Measurements from ENCODE around the gene ARHGEF38.

The ARHGEF38 gene

GRCh38 chr4:105698607-105699006 lies 146.2 kb downstream of the ARHGEF38 start:
- no peak overlapping the region for H3K27ac ChIP-seq
- no peak for TF ChIP-seq CTCF (conservative IDR thresholded peaks at IDR 0.05)
- TF ChIP-seq ZFX (IDR thresholded peaks at IDR 0.05): no peak

- TF ChIP-seq CTCF (conservative IDR thresholded peaks at IDR 0.05) (no peak), ZFX (IDR thresholded peaks at IDR 0.05) (no peak)
- peak overlapping the region; percentile 79 for H3K27ac ChIP-seq
Observed at GRCh38 chr4:105707782-105708180, 155.4 kb downstream of the ARHGEF38 start.

- TF ChIP-seq ZFX (IDR thresholded peaks at IDR 0.05) (peak; percentile 32; the same call in 1 of the 2 replicates), CTCF (conservative IDR thresholded peaks at IDR 0.05) (no peak)
- peak within 1 kb of the TSS; percentile 79 for H3K27ac ChIP-seq
Observed at GRCh38 chr4:105708181-105709080, 156.0 kb downstream of the ARHGEF38 start, which contains the start of the genes GSTCD and INTS12. GSTCD (plus strand) TSS chr4:105708784; CDS start chr4:105717614, 8,830 bp downstream. INTS12 (minus strand) TSS chr4:105708689; CDS start chr4:105700005, 8,684 bp downstream.

GRCh38 chr4:105709081-105709450 lies 156.6 kb downstream of the ARHGEF38 start:
- TF ChIP-seq CTCF (conservative IDR thresholded peaks at IDR 0.05) (no peak), ZFX (IDR thresholded peaks at IDR 0.05) (no peak)
- peak overlapping the region; percentile 79 for H3K27ac ChIP-seq

- no peak overlapping the region for H3K27ac ChIP-seq
- TF ChIP-seq ZFX (IDR thresholded peaks at IDR 0.05) (no peak), CTCF (conservative IDR thresholded peaks at IDR 0.05) (no peak)
Observed at GRCh38 chr4:105710012-105710600, 157.7 kb downstream of the ARHGEF38 start.

- TF ChIP-seq ZFX (IDR thresholded peaks at IDR 0.05) (no peak), CTCF (conservative IDR thresholded peaks at IDR 0.05) (no peak)
- no peak overlapping the region for H3K27ac ChIP-seq
Observed at GRCh38 chr4:105710678-105711077, 158.3 kb downstream of the ARHGEF38 start.

GRCh38 chr4:105712766-105713165 lies 160.3 kb downstream of the ARHGEF38 start:
- H3K27ac ChIP-seq: no peak overlapping the region
- TF ChIP-seq CTCF (conservative IDR thresholded peaks at IDR 0.05): no peak
- no peak for TF ChIP-seq ZFX (IDR thresholded peaks at IDR 0.05)

Data from C4-2B (cell line).